Measurements from ENCODE around the gene FBXO31. TPM values are rescaled to one million over a fixed set of nuclear protein-coding genes. Genes with fewer than 3 reads are reported as not detected.
"Not testable (repeated sequence)": the region's sequence is repeated elsewhere in the genome, so short reads cannot be mapped to it uniquely, and the experiment has no call there.

Gene FBXO31
- total and polyA plus RNA-seq, 2 of the 8 experiments (the other 6 are each of a cell fraction or from before 2014, with no cell fraction given), result 8.3 to 21.6 TPM

DNA sequence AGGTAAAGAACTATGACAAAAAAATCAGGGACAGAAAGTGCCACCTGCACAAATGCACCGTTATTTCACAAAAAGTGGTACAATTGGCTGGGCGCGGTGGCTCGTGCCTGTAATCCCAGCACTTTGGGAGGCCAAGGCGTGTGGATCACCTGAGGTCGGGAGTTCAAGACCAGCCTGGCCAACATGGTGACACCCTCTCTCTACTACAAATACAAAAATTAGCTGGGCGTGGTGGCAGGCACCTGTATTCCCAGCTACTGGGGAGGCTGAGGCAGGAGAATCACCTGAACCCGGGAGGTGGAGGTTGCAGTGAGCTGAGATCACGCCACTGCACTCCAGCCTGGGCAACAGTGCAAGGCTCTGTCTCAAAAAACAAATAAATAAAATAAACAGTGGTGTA is 6.3 kb upstream of the FBXO31 start:
- H3K79me2 ChIP-seq (ENCODE audit: control insufficient read depth in 1 of 2, insufficient read depth in 2 of 2, low read length in 2 of 2), result peaks cover 0 to 19% of the 10 kb centered on the region in 2 experiments; a peak in 3 of 4 replicates
- H3K9ac ChIP-seq (replicated peaks in 1 of 4; ENCODE audit: extremely low read depth in 1 of 4, low read depth in 3 of 4, low read length in 3 of 4); H3K79me1 ChIP-seq (ENCODE audit: low read depth, low read length); H4K8ac ChIP-seq (ENCODE audit: extremely low read depth, insufficient read depth, low read length); H3K4me1 ChIP-seq (replicated peaks in 1 of 4; ENCODE audit: control insufficient read depth in 3 of 4, insufficient read depth in 4 of 4, low read length in 3 of 4); CTCF ChIA-PET (ENCODE audit: partially characterized antibody); H3K14ac ChIP-seq (ENCODE audit: insufficient read length); H2BK12ac ChIP-seq (ENCODE audit: low read depth, low read length); H3K27me3 ChIP-seq (replicated peaks in 1 of 4; ENCODE audit: control insufficient read depth in 3 of 4, extremely low read depth in 1 of 4, insufficient read depth in 3 of 4, low read length in 3 of 4); H4K5ac ChIP-seq (ENCODE audit: insufficient read length, low read depth, low read length); POLR2A ChIA-PET (ENCODE audit: partially characterized antibody); H3K56ac ChIP-seq (replicated peaks; ENCODE audit: insufficient read length, low read depth, low read length); H3K36me3 ChIP-seq (ENCODE audit: control insufficient read depth in 2 of 4, insufficient read depth in 4 of 4, low read length in 3 of 4); H3K4me3 ChIP-seq (ENCODE audit: extremely low read depth in 1 of 4, insufficient read depth in 2 of 4, low read depth in 3 of 4, low read length in 4 of 4); DNase-seq (ENCODE audit: low read depth in 1 of 2, low spot score in 2 of 2); H3K9me3 ChIP-seq (ENCODE audit: insufficient read depth in 2 of 2, low read depth in 1 of 2, low read length in 1 of 2); H4K91ac ChIP-seq (replicated peaks; ENCODE audit: insufficient read length, low read length); H2BK20ac ChIP-seq (ENCODE audit: low read length); H3K18ac ChIP-seq (ENCODE audit: extremely low read depth, low read length); H4K20me1 ChIP-seq (replicated peaks in 1 of 2; ENCODE audit: control insufficient read depth in 1 of 2, insufficient read depth in 2 of 2, low read length in 2 of 2); H2AK5ac ChIP-seq (ENCODE audit: low read depth, low read length); H3K4ac ChIP-seq (replicated peaks; ENCODE audit: insufficient read length, low read depth, low read length); H3K27ac ChIP-seq (ENCODE audit: low read depth, low read length); H2BK5ac ChIP-seq (ENCODE audit: low read depth, low read length); FAIRE-seq; H3K4me2 ChIP-seq (ENCODE audit: insufficient read depth in 1 of 2, low read depth in 2 of 2, low read length in 2 of 2); H2BK15ac ChIP-seq (ENCODE audit: low read length); H3K23ac ChIP-seq (ENCODE audit: insufficient read length); H2BK120ac ChIP-seq (replicated peaks; ENCODE audit: low read depth, low read length); H2AFZ ChIP-seq (ENCODE audit: low read length): not testable (repeated sequence)
- 90% methylated on average over 9 of the region's 9 CpGs; no CpG with 5 or more reads in 1 of the 2 experiments for WGBS, 2 experiments (ENCODE audit: extremely low coverage in 1 of 2, insufficient coverage in 1 of 2, insufficient read length in 1 of 2, insufficient replicate concordance in 2 of 2, low coverage in 1 of 2, low lambda C conversion rate in 2 of 2, missing lambda C conversion rate in 1 of 2)
- H3K23me2 ChIP-seq (ENCODE audit: low read depth, low read length), result peaks cover 13% of the 10 kb centered on the region

All from H1 (cell line).